ENCODE results near the gene DRC7. TPM values are rescaled to one million over a fixed set of nuclear protein-coding genes. Genes with fewer than 3 reads are reported as not detected.

Gene DRC7
- total RNA-seq, 1 donor from 2014 or later, result 0.41 TPM

- H4K20me1 ChIP-seq (ENCODE audit: low read depth), result no peaks in the 10 kb centered on the region
- no peak overlapping the region for H3K27ac Mint-ChIP-seq
- H3K27me3 Mint-ChIP-seq (ENCODE audit: insufficient read depth, low read depth), result no peaks in the 10 kb centered on the region
Observed at GRCh38 chr16:57743458-57743857, 48.9 kb downstream of the DRC7 start.

GRCh38 chr16:57743886-57744641 lies 49.5 kb downstream of the DRC7 start:
- H3K4me1 ChIP-seq, result peaks cover 9% of the 10 kb centered on the region
- peaks cover 4% of the 10 kb centered on the region for H3F3A ChIP-seq (ENCODE audit: low read depth)
- DNase-seq (ENCODE audit: low spot score), result no peak
- peaks cover 6% of the 10 kb centered on the region for H3K36me3 Mint-ChIP-seq
- no peaks in the 10 kb centered on the region for H4K20me1 ChIP-seq (ENCODE audit: low read depth)
- H3K36me3 ChIP-seq, result no peaks in the 10 kb centered on the region
- no peak overlapping the region for H3K4me3 ChIP-seq
- H3K27me3 ChIP-seq, result no peaks in the 10 kb centered on the region
- peaks cover 5% of the 10 kb centered on the region for H3K4me1 Mint-ChIP-seq
- H3K27ac Mint-ChIP-seq, result no peak overlapping the region
- H3K27ac ChIP-seq, result no peak overlapping the region
- no peak for TF ChIP-seq EZH2phosphoT487 (IDR thresholded peaks at IDR 0.05)
- no peak for TF ChIP-seq CTCF (IDR thresholded peaks at IDR 0.05)
- TF ChIP-seq EZH2 (IDR thresholded peaks at IDR 0.05), result no peak
- H3K27me3 Mint-ChIP-seq (ENCODE audit: insufficient read depth, low read depth), result no peaks in the 10 kb centered on the region
- H3K4me3 Mint-ChIP-seq, result no peak overlapping the region
- no peaks in the 10 kb centered on the region for H3K9me3 Mint-ChIP-seq
- H3K79me2 ChIP-seq (ENCODE audit: low read depth), result no peaks in the 10 kb centered on the region
- no peak overlapping the region for H3K4me2 ChIP-seq
- H2AFZ ChIP-seq (replicated peaks), result no peak overlapping the region
- H3K9me3 ChIP-seq (ENCODE audit: low read depth), result no peaks in the 10 kb centered on the region
- peak overlapping the region; percentile 32 for H3K9ac ChIP-seq

More at GRCh38 chr16:57743458-57743857, 48.9 kb downstream of the DRC7 start:
- no peak overlapping the region for H3K4me3 ChIP-seq
- H3K36me3 Mint-ChIP-seq, result peaks cover 6% of the 10 kb centered on the region
- H2AFZ ChIP-seq (replicated peaks), result no peak overlapping the region
- H3K9ac ChIP-seq, result no peak overlapping the region
- no peaks in the 10 kb centered on the region for H3K36me3 ChIP-seq
- H3K4me1 Mint-ChIP-seq, result peaks cover 5% of the 10 kb centered on the region
- H3K9me3 Mint-ChIP-seq, result no peaks in the 10 kb centered on the region
- H3K27me3 ChIP-seq, result no peaks in the 10 kb centered on the region
- DNase-seq (ENCODE audit: low spot score), result no peak
- H3K4me1 ChIP-seq, result peaks cover 9% of the 10 kb centered on the region
- no peaks in the 10 kb centered on the region for H3K9me3 ChIP-seq (ENCODE audit: low read depth)
- no peak overlapping the region for H3K27ac ChIP-seq
- H3K79me2 ChIP-seq (ENCODE audit: low read depth), result no peaks in the 10 kb centered on the region
- peaks cover 4% of the 10 kb centered on the region for H3F3A ChIP-seq (ENCODE audit: low read depth)
- TF ChIP-seq EZH2phosphoT487 (IDR thresholded peaks at IDR 0.05) (no peak), EZH2 (IDR thresholded peaks at IDR 0.05) (no peak), CTCF (IDR thresholded peaks at IDR 0.05) (no peak)
- no peak overlapping the region for H3K4me2 ChIP-seq
- H3K4me3 Mint-ChIP-seq, result no peak overlapping the region

- H3K9me3 Mint-ChIP-seq, result no peaks in the 10 kb centered on the region
- Histone ChIP-seq H3K9me3 (ENCODE audit: low read depth) (no peaks in the 10 kb centered on the region), H3K4me2 (no peak overlapping the region), H3K4me3 (no peak overlapping the region), H3F3A (ENCODE audit: low read depth) (peaks cover 4% of the 10 kb centered on the region), H3K9ac (no peak overlapping the region), H3K27me3 (no peaks in the 10 kb centered on the region), H2AFZ (replicated peaks) (no peak overlapping the region), H3K79me2 (ENCODE audit: low read depth) (no peaks in the 10 kb centered on the region), H3K27ac (no peak overlapping the region), H4K20me1 (ENCODE audit: low read depth) (no peaks in the 10 kb centered on the region), H3K36me3 (no peaks in the 10 kb centered on the region), H3K4me1 (peaks cover 9% of the 10 kb centered on the region)
- no peak overlapping the region for H3K4me3 Mint-ChIP-seq
- peaks cover 6% of the 10 kb centered on the region for H3K36me3 Mint-ChIP-seq
- H3K27ac Mint-ChIP-seq, result no peak overlapping the region
- TF ChIP-seq EZH2phosphoT487 (IDR thresholded peaks at IDR 0.05) (no peak), CTCF (IDR thresholded peaks at IDR 0.05) (no peak), EZH2 (IDR thresholded peaks at IDR 0.05) (no peak)
- H3K27me3 Mint-ChIP-seq (ENCODE audit: insufficient read depth, low read depth), result no peaks in the 10 kb centered on the region
- peaks cover 5% of the 10 kb centered on the region for H3K4me1 Mint-ChIP-seq
- DNase-seq (ENCODE audit: low spot score), result no peak
Observed at GRCh38 chr16:57744642-57744903, 50.0 kb downstream of the DRC7 start.

Measured in neural progenitor cell (in vitro differentiated cells).